ENCODE data around the gene CD99L2. TPM values are rescaled to one million over a fixed set of nuclear protein-coding genes. Genes with fewer than 3 reads are reported as not detected.
"Not testable (repeated sequence)": the region's sequence is repeated elsewhere in the genome, so short reads cannot be mapped to it uniquely, and the experiment has no call there.

CD99L2 gene
- total RNA-seq, 1 experiment from 2014 or later = 7.3 TPM

- H2AFZ ChIP-seq (ENCODE audit: low read length) = no peak overlapping the region
- no peak overlapping the region for H3K4me2 ChIP-seq (ENCODE audit: insufficient read depth, insufficient read length, low read length)
- H3K9ac ChIP-seq (ENCODE audit: extremely low read depth, insufficient read length, low read length) = no peak overlapping the region
- no peak overlapping the region for H2AK5ac ChIP-seq (ENCODE audit: insufficient read length, low read length)
- DNase-seq = no peak
- peaks cover 7% of the 10 kb centered on the region for H3K79me1 ChIP-seq (ENCODE audit: insufficient read depth, low read depth, low read length, poor library complexity, severe bottlenecking)
- H3K56ac ChIP-seq (ENCODE audit: insufficient read length, low read depth, low read length) = no peak overlapping the region
- no peak overlapping the region for H4K91ac ChIP-seq (ENCODE audit: insufficient read length, low read depth, low read length)
- H3K23me2 ChIP-seq (ENCODE audit: insufficient read length, low read depth, low read length, poor library complexity, severe bottlenecking) = no peaks in the 10 kb centered on the region
- no peak overlapping the region for H3K23ac ChIP-seq (ENCODE audit: insufficient read length, low read depth, low read length)
- H3K14ac ChIP-seq (ENCODE audit: insufficient read depth, low read length) = no peak overlapping the region
- H2BK120ac ChIP-seq (ENCODE audit: low read depth, low read length, poor library complexity, severe bottlenecking) = no peak overlapping the region
- no peak overlapping the region for H3T11ph ChIP-seq (ENCODE audit: low read length)
- H3K9me3 ChIP-seq (ENCODE audit: control insufficient read depth, low read depth, low read length) = no peaks in the 10 kb centered on the region
- no peak overlapping the region for H4K8ac ChIP-seq (replicated peaks; ENCODE audit: insufficient read length, low read depth, low read length)
- Mint-ChIP-seq H3K4me3 (no peak overlapping the region), H3K9me3 (peaks cover 38 to 55% of the 10 kb centered on the region in 2 experiments), H3K27me3 (ENCODE audit: low read depth) (no peaks in the 10 kb centered on the region), H3K4me1 (peaks cover 3 to 8% of the 10 kb centered on the region in 2 experiments; a peak in 3 of 4 replicates), H3K27ac (no peak overlapping the region), H3K36me3 (ENCODE audit: insufficient read depth in 1 of 3, low read depth in 3 of 3) (peaks cover 0 to 5% (median 2%) of the 10 kb centered on the region in 3 experiments; a peak in 4 of 7 replicates)
- no peak overlapping the region for H3K27ac ChIP-seq (ENCODE audit: insufficient read length, low read depth, low read length)
- TF ChIP-seq CTCF (conservative IDR thresholded peaks at IDR 0.05) = no peak
- H3K79me2 ChIP-seq (ENCODE audit: insufficient read depth, low read length) = peaks cover 4% of the 10 kb centered on the region; the same call in 1 of the 2 replicates
- no peak overlapping the region for H3K4ac ChIP-seq (ENCODE audit: low read depth, low read length)
- no CpG with 5 or more reads among the region's 6 CpGs for WGBS (ENCODE audit: extremely low coverage, insufficient read length, low lambda C conversion rate)
- no peak overlapping the region for H4K5ac ChIP-seq (ENCODE audit: insufficient read length, low read depth, low read length)
- no peaks in the 10 kb centered on the region for H4K20me1 ChIP-seq (ENCODE audit: control insufficient read depth, insufficient read depth, insufficient read length)
- H2BK15ac ChIP-seq (ENCODE audit: low read depth, low read length) = no peak overlapping the region
- no peaks in the 10 kb centered on the region for H3K27me3 ChIP-seq (ENCODE audit: insufficient read depth, low read length)
- no peak overlapping the region for H3K18ac ChIP-seq (ENCODE audit: insufficient read length, low read depth, low read length)
- H3K4me1 ChIP-seq (ENCODE audit: insufficient read depth, low read length) = no peaks in the 10 kb centered on the region
- H2BK5ac ChIP-seq (ENCODE audit: insufficient read length, low read length) = no peak overlapping the region
- H2BK20ac ChIP-seq (ENCODE audit: low read depth, low read length, poor library complexity, severe bottlenecking) = no peak overlapping the region
- no peak overlapping the region for H2BK12ac ChIP-seq (ENCODE audit: insufficient read length, low read depth, low read length)
These were observed 10.5 kb downstream of the CD99L2 start for GRCh38 chrX:150887906-150888465.

GRCh38 chrX:150887268-150887667 is 11.2 kb downstream of the CD99L2 start:
- not testable (repeated sequence) for H3K14ac ChIP-seq (ENCODE audit: insufficient read depth, low read length); H2BK120ac ChIP-seq (ENCODE audit: low read depth, low read length, poor library complexity, severe bottlenecking); H3T11ph ChIP-seq (ENCODE audit: low read length); H4K8ac ChIP-seq (replicated peaks; ENCODE audit: insufficient read length, low read depth, low read length); H3K27ac ChIP-seq (ENCODE audit: insufficient read length, low read depth, low read length); H3K18ac ChIP-seq (ENCODE audit: insufficient read length, low read depth, low read length); H4K91ac ChIP-seq (ENCODE audit: insufficient read length, low read depth, low read length); H2AK5ac ChIP-seq (ENCODE audit: insufficient read length, low read length); H3K56ac ChIP-seq (ENCODE audit: insufficient read length, low read depth, low read length); H3K4me3 Mint-ChIP-seq; H3K79me2 ChIP-seq (ENCODE audit: insufficient read depth, low read length); H3K79me1 ChIP-seq (ENCODE audit: insufficient read depth, low read depth, low read length, poor library complexity, severe bottlenecking); H2BK12ac ChIP-seq (ENCODE audit: insufficient read length, low read depth, low read length); H3K9ac ChIP-seq (ENCODE audit: extremely low read depth, insufficient read length, low read length); H3K27me3 ChIP-seq (ENCODE audit: insufficient read depth, low read length); H3K4me1 Mint-ChIP-seq; H3K36me3 Mint-ChIP-seq (ENCODE audit: insufficient read depth in 1 of 3, low read depth in 3 of 3); H3K4ac ChIP-seq (ENCODE audit: low read depth, low read length); H2BK20ac ChIP-seq (ENCODE audit: low read depth, low read length, poor library complexity, severe bottlenecking); DNase-seq; H4K20me1 ChIP-seq (ENCODE audit: control insufficient read depth, insufficient read depth, insufficient read length); H2BK5ac ChIP-seq (ENCODE audit: insufficient read length, low read length); H3K4me2 ChIP-seq (ENCODE audit: insufficient read depth, insufficient read length, low read length); H2AFZ ChIP-seq (ENCODE audit: low read length); H3K23me2 ChIP-seq (ENCODE audit: insufficient read length, low read depth, low read length, poor library complexity, severe bottlenecking); H3K4me1 ChIP-seq (ENCODE audit: insufficient read depth, low read length); H2BK15ac ChIP-seq (ENCODE audit: low read depth, low read length); H3K27me3 Mint-ChIP-seq (ENCODE audit: low read depth); H3K27ac Mint-ChIP-seq; H3K9me3 ChIP-seq (ENCODE audit: control insufficient read depth, low read depth, low read length); H4K5ac ChIP-seq (ENCODE audit: insufficient read length, low read depth, low read length); H3K23ac ChIP-seq (ENCODE audit: insufficient read length, low read depth, low read length)
- WGBS (ENCODE audit: extremely low coverage, insufficient read length, low lambda C conversion rate) = no CpG with 5 or more reads among the region's 9 CpGs
- peaks cover 34 to 49% of the 10 kb centered on the region in 2 experiments for H3K9me3 Mint-ChIP-seq
